HG03565 (cell line): ENCODE results near the gene DIO1.
A peak's percentile ranks its signal among the peaks of the same experiment; 100 is the strongest.
"Not testable (repeated sequence)": the region's sequence is repeated elsewhere in the genome, so short reads cannot be mapped to it uniquely, and the experiment has no call there.

Source experiments
- ATAC-seq: cut with Tn5 transposase; IDR thresholded peaks from one replicate; pipeline ENCODE4 v1.9.1; 2021; ENCODE audit warnings: mild to moderate bottlenecking, moderate library complexity; ENCODE audit not compliant: unreplicated experiment

Gene DIO1

GRCh38 chr1:53893999-53894636, at the start of gene DIO1:
Gene DIO1 (plus strand): TSS chr1:53894187. CDS start chr1:53894211, 24 bp downstream.
- ATAC-seq: no peak

DNA sequence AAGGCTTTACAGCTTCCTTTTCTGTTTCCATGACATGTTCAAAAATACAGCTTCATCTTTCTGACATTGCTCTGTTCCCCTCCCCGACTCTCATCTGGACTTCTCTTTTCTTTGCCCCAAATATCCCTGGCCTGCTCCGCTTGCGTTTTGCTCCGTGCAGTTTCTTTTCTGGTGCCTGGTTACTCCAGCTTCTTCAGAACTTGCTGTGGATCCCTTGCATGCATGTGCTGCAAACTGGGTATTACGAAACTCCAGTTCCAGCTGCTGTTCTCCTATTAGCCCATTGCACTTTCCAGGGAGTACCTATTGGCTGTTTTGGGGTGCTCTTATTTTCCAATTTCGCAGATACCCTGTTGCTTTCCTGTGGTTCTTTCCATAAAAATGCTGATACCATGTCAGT, 46.0 kb upstream of the DIO1 start:
- no peak for ATAC-seq

DNA sequence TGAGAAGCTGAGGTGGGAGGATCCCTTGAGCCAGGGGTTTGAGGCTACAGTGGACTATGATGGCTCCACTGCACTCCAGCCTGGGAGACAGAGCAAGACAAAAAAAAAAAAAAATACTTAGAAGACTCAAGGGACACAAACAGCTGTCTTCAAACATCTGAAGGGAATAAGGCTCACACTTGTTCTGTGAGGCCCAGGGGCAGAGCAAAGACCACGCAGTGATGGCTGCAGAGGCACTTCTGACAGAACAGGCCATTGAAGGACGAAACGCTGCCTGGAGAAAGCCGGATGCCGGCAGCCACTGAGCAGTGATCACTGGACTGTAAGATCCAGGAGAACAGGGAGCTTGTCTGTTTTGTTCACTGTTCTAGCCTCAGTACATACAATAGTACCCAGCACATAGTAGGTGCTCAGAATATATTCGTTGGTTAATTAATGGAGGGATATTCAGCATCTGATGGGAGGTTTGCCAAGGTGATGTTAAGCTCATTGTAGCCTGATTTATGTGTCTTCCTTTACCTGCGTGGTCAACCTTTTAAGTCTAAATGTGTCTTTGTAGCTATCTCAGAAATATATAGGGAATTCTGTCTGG, 43.8 kb upstream of the DIO1 start:
- no peak for ATAC-seq

GRCh38 chr1:53851571-53852285, 42.3 kb upstream of the DIO1 start:
- ATAC-seq: no peak

- ATAC-seq: no peak
Measured at GRCh38 chr1:53860967-53861411, 33.0 kb upstream of the DIO1 start.

GRCh38 chr1:53862507-53862906, 31.5 kb upstream of the DIO1 start:
- no peak for ATAC-seq

DNA sequence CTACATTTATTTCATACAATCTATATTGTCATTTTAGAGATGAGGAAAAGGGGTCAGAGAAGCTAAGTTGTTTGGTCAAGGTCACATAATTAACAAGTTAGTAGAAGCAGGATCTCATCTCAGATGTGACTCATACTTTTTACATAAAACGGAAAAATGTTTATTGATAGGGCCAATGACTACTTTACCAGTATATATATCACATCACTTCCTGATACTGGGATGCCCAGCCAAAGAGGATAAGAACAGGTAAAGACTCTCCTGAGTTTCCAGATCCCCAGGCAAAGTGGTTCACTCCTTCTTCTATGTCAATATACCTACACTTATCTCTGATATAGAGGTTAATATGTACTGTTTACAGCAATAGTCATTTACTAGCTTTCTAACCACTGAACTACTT, 25.4 kb upstream of the DIO1 start:
- ATAC-seq: no peak

DNA sequence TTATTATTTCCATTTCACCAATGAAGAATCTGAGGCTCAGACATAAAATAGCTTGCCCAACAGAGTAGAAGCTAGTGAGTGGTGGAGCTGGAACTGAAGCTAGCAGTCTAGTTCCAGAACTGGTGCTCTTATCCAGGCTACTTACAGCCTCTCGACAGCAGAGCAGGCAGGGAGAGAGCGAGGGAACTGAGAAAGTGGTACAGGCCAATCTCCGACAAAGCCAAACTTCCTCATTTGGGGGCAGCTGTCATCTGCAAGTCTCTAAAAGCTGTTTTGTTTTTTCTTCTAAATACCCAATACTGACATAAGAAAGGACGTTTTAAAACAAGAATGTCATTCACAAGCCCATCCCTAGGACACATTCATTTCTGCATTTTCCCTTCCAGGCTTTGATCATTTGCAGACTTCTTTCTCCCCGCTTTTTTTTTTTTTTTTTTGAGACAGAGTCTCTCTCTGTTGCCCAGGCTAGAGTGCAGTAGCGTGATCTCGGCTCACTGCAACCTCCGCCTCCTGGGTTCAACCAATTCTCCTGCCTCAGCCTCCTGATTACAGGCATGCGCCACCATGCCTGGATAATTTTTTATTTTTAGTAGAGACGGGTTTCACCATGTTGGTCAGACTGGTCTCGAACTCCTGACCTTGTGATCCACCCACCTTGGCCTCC, 24.4 kb upstream of the DIO1 start:
- ATAC-seq: no peak

- ATAC-seq: no peak
Measured at GRCh38 chr1:53871221-53871620, 22.8 kb upstream of the DIO1 start.

DNA sequence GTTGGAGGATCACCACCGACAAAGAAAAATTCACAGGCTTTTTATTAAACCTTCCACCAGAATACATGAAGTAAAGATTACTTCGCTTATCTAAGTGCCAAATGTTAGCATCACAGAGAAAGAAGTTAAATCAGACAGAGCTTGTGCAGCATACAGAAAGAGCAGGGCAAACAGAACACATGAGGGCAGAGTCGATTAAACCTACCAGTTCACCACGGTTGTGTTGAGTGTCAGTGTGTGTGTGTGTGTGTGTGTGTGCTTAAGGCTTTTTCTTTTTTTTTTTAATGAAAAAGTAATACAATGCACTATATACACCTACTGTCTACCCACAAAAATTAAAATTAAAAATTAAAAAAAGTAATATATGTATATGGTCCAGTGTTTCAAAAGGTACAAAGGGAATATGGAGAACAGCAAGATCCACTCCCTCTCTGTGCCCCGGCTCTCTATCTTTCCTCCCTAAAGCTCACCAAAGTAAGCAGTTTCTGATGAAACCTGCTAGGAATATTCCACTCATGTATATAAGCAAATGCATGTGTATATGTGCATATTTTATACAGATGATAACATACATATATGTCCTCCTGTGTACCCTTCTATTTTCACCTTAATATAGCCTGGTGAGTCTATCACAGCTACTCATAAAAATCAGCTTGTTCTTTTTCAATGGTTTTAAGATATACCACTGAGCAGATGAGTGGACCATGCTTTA, 22.1 kb upstream of the DIO1 start:
- ATAC-seq: no peak

- not testable (repeated sequence) for ATAC-seq
Measured at GRCh38 chr1:53875150-53875549, 18.8 kb upstream of the DIO1 start.

- ATAC-seq: no peak
Measured at GRCh38 chr1:53878492-53879105, 15.4 kb upstream of the DIO1 start.

- ATAC-seq: not testable (repeated sequence)
Measured at GRCh38 chr1:53881853-53882252, 12.1 kb upstream of the DIO1 start.

- not testable (repeated sequence) for ATAC-seq
Measured at GRCh38 chr1:53883600-53883999, 10.4 kb upstream of the DIO1 start.

- no peak for ATAC-seq
Measured at GRCh38 chr1:53888681-53889080, 5.3 kb upstream of the DIO1 start.

DNA sequence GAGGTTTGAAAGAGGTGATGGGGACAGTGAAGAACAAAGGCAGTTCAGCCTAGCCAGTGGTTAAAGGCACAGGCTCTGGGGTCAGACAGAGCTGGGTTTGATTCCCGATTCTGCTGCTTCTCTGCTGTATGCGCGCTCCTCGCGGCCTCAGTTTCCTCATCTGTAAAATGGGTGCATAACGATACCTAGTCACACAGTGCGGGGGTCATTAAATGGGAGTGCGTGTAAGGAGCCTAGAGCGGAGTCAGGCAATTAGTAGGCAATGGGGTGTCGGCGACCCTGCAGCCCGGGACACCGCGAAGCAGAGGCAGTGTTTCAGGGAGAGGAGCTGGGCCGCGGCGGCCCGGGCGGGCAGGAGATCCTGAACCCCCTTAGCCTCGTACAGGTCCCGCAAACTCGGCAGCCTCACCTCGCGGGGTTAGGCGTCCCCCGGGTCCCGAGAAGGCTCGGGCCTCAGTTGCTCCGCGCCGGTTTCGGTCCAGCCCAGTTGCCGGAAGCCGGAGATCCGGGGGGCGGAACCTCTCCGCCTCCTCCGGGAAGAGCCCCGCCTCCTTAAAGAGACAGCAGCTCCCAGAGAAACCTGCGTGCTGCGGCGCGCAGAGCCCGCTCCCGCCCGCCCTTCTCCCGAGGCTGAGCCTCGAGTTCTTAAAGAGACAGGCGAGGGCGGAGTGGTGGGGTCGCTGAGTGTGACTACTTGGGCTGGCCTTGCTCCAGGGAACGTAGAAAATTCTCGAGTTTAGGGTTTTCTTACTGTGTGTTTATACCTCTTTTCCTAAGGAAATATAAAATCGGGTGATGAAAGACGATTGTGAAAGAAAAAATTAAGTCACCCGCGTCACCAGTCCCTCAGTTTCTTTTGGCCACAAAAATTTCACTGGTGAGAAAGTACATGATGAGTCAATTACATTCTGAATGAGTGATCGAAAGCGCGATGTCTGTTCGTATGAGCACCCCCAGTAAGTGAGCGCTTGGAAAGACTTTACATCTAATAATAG, 4.4 kb upstream of the DIO1 start, which contains the start of gene YIPF1:
Gene YIPF1, minus strand, starts transcription at position 494 of the 995 bp plus-strand sequence. CDS start 860 bp downstream, outside the sequence.
- peak; percentile 78 for ATAC-seq

DNA sequence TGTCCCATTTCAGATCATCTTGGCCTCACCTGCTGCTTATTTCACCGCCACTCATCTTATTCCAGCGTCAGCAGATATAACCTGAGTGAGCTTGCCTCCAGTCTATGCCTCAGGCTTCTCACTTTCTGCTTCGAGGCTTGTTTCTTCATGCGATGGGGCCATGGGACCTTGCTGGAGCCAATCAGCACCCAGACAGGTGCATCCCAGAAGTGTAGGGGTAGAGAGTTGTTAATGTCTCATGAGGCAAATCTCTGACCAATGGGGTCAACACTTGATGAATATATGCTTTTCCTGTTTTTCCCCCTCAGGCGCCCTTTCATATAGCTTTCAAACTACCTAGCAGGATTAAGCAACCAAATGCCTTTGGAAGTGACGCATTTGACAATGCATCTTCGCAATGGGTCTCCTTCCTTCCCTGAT, 3.5 kb upstream of the DIO1 start:
- no peak for ATAC-seq

- ATAC-seq: no peak
Measured at GRCh38 chr1:53891018-53891417, 3.0 kb upstream of the DIO1 start.

- no peak for ATAC-seq
Measured at GRCh38 chr1:53891678-53892077, 2.3 kb upstream of the DIO1 start.
